Activated CD4-positive, alpha-beta T cell treated with anti-CD3 and anti-CD28 coated beads, Interleukin-2, amount 50 U/mL, for 48 hours (primary cell): ENCODE measurements around the gene EFCAB8.
A peak's percentile ranks its signal among the peaks of the same experiment; 100 is the strongest.
"Not testable (repeated sequence)": the region's sequence is repeated elsewhere in the genome, so short reads cannot be mapped to it uniquely, and the experiment has no call there.

ENCODE experiments used
- DNase-seq, 2 experiments: peaks; one replicate each; pipeline ENCODE4 v3.0.0-alpha.2; 2020

Gene EFCAB8

DNA sequence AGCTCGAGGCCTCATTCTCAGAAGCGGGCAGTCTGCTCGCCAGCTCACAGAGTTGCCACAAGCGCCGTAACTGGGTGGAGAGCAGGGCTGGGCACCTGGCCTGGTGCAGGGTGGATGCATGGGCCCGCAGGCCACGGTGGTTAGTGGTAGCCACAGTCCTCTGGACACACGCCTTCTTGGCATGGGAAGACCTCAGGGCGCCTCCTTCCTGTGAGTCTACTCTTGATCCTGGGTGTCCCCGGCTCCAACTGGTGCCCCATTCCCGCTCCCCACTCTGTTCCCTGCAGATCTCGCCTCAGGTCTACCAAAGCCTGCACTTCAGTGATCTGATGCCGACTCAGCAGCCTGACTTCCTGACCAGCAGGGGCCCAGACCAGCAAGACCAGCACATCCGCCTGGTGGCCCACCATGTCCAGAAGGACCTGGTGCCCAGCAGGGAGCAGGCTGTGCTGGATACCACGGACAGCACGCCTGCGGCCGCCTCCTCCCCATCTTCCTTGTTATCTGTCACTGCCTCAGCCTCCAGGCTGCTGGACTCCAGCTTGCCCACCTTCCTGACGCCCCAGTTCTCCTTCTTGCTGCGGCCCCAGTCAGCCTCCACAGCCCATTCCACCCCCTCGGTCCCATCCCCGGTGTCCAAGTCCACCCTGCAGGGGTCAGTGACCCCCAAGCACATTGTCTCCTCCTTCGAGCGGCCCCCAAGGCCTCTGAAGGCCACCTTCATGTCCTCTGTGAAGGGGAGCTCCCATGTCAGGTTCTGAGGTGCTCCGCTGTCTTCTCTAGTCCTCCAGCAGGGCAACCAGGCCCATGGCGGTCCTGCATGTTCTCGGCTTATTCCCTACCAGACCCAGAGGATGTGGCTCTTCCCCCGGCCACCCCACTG is 102.4 kb downstream of the EFCAB8 start:
- no peak for DNase-seq

DNA sequence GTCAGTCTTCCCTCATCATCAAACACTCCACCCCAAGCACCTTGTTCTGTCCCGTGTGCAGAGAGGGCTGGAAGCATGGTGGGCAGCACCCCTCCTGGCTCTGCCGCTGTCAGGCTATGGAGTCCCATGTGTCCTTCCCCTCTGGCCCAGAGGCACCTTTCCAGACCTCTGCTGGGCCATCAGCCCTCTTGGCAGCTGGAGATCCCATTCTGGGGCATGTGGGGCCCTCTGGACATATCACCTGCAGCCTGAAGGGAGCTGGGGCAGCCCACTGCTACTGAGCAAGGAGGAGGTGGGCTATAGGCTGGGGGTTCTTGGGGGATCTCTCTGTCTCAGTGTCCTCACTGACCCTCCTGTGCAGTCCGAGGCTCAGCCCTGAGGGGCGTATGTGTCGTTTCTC is 103.3 kb downstream of the EFCAB8 start:
- no peak for DNase-seq

DNA sequence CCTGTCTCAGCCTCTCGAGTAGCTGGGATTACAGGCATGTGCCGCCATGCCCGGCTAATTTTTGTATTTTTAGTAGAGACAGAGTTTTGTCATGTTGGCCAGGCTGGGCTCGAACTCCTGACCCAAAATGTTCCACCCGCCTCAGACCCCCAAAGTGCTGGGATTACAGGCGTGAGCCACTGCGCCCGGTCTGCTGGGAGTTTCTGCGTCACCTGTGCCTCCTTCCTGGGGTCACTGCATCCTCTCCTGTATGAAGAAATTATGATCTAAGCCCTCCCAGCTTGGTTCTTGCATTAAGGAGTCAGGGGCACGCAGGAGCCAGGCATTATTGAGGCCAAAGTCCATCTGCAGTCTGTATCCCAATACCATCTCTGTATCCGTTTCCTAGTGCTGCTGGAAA is 103.9 kb downstream of the EFCAB8 start:
- DNase-seq: not testable (repeated sequence)

DNA sequence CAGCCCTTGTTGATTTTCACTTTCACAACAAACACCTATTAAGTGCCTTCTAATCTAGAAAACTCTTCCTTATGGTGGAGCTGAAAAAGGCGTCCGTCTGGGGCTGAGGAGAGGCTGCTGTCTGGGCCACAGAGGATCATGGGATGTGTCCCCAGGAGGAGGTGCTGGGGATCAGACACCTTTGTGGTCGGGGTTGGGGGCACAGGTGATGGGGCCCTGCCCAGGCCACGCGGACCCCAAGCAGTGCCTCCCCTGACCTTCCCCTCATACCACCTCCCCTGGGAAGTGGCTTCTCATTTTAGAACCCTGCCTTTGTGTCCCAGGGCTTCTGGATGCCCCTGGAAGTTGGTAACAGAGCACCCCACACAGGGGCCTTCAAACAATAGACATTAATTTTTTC is 104.5 kb downstream of the EFCAB8 start:
- no peak for DNase-seq

DNA sequence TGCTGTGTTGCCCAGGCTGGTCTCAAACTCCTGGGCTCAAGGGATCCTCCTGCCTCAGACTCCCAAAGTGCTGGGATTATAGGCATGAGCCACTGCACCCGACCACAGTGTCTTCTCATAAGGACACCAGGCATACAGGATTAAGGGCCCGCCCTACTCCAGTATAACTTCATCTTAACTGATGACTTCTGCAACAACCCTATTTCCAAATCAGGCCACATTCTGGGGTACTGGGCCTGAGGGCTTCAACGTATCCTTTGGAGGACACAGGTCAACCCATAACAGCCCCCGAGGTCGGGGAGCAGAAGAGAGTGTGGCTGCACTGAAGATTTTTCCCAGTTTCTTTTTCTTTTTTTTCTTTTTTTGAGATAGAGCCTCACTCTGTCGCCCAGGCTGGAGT is 105.9 kb downstream of the EFCAB8 start:
- no peak for DNase-seq

DNA sequence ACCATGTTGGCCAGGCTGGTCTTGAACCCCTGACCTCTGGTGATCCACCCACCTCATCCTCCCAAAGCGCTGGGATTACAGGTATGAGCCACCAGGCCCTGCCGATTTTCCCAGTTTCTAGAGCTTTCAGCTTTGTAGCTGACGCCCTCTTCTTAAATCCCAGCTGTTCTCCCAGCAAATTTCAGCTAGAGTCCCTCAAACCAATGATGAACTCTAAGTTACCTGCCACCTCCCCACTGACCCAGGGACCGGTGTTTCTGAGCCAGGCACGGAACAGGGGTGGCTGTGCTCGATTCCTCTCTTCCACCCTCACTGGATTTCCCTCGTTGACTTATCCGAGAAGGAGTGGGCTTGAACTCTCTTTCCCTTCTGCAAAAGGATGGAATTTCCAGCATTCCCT is 106.4 kb downstream of the EFCAB8 start:
- DNase-seq: no peak

DNA sequence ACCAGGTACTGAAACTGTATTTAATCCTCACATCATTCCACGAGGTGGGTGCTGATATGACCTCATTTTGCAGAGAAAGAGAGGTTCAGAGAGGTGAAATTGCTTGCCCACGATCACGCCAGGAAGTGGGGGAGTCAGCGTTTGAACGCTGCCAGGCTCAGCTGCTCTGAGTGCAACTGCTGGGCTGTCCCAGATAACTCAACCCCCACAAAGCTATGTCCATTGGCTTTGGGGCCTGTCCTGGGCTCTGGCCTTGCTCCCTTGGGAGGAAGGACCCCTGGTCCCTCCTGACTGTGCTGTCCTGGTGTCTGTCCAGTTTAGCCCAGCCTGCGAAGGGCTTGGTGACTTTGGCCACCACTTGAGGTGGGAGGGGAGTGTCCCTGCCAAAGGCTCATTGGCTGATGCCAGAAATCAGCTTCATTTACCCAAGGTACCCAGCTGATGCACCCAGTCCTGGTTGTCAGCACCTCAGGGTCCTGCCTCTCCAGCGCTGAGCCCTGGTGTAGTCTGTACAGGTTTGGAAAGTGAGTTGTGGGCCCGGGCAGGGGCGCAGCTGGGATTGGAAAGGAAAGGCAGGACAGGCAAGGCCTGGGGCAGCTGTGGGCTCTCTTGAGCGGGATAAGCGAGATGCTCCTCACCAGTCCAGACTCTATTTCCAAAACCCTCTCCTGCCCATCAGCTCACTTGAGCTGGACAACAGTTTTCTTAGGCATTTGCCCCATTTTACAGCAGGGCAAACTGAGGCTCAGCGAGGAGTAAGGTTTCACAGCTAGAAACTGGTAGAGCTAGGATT is 107.1 kb downstream of the EFCAB8 start:
- no peak for DNase-seq

DNA sequence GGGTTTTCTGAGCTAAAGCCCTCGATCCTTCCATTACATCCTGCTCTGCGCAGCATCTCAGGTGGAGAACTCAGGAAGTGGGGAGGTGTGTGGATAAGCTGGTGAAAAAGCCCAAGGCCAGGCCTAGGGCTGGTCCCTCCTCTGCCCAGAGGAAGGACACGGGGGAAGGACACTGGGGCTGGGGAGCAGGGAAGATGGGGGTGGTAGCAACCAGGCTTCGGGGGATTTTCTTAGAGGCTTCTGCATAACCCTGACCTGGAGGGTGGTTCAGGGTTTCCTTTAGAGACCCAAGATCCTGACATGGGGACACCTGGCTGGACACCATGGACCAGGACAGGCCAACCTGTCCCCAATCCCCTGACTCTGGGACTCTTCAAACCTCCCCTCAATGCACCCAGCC is 107.7 kb downstream of the EFCAB8 start:
- no peak for DNase-seq

DNA sequence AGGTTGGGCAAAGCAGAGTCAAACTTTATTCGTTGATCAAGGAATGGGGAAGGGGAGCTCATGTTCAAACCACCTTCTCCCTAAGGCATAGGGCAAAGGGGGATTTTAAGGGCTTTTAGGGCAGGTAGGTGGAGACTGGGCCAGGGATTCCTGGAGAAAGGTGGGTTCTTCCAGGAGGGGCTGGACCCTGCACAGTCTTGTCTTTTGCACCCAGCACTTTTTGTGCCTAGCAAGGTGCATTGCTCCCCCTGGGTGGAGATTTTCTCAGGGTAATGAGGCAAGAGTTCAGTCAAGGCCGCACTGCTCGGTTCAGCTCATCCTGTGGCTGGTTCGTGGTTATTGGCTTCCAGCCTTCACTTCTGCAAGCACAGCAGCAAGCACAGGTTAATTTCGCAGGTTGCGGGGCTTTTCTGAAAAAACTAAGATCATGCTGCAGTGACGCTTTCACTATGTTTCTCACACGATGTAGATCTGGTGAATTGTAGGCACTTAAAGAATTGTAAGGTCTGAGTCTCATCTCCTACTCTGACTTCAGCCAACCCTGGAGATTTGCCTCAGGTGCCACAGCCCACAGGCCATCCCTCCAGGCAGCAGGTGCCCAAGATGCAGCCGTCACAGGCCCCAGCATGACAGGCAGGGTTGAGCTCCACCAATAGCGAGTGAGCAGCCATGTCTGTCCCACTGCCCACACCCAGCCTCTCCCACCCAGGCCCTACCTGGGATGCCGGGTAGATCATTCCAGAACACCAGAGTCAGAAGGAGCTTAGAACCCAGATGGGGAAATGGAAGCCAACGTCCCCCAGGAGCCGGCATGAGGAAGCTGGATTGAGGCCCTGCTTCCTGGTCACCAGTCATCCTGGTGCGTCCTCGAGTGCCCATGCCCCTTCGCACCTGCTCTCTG is 108.4 kb downstream of the EFCAB8 start:
- peak; percentile 47 to 53 for DNase-seq

DNA sequence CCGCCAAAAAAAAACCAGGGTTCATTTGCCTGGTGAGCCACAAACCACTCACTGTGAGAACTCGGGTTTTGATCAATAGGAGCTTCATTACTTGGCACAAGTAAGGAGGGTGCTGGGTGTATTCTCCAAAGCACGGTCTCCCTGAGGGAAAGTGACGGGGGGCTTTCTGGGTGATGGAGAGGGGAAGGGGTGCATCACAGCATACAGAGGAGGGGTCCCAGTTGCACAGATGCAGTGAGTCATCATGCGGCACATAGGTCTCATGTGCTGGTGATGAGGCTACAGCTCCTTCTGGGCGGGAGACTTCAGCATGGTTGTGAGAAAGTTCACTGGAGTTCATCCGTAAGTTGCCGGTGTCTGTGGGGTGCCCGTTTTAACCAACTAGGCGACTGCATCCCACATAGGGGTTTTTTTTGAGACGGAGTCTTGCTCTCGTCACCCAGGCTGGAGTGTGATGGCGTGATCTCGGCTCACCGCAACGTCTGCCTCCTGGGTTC is 109.3 kb downstream of the EFCAB8 start:
- DNase-seq: peak; percentile 45 to 56

DNA sequence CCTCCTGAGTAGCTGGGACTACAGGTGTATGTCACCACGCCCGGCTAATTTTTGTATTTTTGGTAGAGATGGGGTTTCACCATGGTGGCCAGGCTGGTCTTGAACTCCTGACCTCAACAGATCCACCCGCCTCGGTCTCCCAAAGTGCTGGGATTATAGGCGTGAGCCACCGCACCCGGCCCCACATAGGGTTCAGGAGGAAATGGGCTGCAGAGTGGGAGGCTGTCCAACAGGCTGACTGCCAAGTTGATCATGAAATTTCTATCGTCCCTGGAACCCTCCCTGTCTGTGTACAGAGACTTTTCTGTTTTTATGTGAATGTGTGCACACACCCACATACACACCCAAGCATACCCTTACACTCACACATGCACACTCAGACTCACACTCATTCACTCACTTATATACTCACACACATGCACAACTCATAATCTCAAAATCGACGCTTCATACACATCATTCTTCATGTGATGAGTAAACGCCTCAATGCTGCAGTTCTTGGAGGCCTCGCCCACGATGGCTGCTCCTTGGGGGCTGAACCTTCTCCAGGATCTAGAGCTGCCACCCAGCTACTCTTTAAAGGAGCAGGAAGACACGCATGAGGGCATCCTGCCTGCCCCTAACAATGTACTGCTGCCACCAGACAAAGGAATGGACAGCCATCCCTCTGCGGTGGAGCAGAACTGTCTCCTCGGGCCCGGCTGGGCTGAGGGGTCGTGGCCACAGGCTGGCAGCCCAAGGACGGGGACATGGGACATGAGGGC is 109.9 kb downstream of the EFCAB8 start:
- peak; percentile 46 to 59 for DNase-seq

DNA sequence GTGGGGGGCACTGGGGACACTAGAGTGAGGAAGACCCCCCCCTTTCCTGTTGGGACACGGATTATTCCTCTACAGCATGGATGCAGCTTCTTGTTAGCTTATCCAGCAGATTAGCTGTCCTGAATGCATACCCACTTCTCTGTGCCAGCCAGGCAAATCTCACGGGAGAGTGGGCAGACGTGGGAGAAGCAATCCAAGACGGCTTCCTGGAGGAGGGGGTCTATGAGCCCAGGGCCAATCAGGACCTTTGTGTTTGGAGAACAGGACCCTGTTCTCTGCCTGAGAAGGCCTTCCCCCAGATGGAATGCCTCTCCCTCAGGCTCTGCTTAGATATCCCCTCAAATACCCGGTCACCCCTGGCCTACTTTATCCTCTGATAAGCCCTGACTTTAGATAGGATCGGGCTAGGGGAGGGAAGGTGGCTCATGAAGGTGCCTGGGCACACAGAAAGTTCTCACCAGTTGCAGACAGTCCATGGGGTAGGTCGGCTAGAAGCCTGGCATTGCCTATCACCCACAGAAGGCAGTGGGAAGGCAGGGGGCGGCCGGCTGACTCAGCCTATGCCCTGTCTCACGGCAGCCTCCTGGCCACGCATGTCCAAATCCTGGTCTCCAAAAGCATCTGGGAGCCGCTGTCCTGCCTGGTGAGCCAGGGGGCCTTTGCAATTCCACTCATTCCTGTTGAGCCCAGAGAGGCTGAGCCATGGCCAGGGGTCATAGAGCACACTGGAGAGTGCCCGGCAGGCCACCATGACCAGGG is 110.8 kb downstream of the EFCAB8 start:
- DNase-seq: peak in 1 of 2 experiments; percentile 19

DNA sequence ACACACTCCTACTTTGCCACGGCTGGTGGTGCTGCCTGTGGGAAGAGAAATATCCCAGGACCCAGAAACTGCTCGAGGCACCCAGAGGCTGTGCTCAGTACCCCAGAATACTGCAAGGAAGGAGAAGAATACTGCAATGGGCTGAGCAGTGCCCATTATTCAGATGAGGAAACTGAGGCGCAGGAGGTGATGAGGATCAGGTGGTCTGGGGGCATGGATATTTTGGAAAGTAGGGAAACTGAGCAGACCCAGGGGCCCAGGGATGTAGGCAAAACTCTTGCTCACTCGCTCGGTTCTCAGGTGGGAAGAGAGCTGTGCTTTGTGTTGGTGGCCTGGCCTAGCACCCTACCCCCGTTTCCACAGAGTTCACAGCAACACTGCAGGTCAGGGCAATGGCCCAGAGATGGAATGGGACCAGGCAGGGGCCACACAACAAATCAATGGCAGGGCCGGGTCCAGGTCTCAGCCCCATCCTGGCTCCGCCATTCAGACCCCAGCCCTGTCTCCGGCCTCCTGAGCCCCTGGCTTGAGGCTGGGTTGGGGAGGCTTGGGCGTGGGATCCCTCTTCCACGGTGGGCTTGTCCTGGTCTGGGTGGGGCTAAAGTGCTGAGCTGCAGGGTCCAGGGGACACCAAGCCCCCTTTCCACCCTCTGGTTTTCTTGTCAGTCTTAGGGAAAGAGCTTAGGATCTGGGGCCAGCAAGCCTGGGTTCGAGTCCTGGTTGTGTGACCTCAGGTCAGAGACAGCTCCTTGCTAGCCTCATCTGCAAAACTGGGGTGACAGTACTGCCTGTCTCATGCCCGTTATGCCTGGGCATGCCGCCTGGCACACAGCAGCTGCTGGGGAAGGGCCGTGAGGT is 111.6 kb downstream of the EFCAB8 start:
- DNase-seq: no peak

DNA sequence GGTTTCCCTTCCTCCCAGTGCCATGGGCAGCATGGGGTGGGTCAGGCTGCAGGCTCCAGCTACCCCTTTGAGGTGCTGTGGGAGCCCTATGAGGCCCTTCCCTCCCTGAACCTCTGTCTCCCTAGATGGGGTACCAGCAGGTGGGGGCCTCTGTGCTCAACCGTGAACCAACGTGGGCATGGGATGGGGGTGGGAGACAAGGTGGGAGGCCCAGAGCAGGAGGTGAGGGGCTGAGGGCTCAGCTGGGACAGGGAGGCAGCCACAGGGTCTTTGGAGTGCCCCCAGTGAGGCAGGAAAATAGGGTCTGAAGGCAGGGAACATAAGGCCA is 112.2 kb downstream of the EFCAB8 start:
- peak; percentile 21 to 30 for DNase-seq

DNA sequence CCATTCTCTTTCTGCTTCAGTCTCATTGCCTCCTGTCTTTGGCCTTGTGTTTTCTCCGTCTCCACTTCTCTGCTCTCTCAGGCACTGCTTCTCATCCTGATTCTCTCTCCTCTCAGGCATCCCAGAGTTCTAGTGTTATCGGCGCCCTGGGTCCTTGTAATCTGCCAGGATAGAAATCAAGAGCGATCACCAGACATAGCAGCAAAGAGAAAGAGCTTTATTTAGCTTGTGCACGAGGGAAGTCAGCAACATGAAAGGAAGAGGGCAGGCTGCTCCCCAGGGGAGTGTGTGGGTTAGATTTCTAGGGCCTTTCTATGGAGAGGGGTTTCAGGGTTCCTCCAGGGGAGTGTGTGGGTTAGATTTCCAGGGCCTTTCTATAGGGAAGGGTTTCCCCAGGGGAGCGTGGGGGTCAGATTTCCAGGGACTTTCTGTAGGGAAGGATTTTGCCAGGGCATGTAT is 113.0 kb downstream of the EFCAB8 start:
- DNase-seq: peak; percentile 40 to 41

DNA sequence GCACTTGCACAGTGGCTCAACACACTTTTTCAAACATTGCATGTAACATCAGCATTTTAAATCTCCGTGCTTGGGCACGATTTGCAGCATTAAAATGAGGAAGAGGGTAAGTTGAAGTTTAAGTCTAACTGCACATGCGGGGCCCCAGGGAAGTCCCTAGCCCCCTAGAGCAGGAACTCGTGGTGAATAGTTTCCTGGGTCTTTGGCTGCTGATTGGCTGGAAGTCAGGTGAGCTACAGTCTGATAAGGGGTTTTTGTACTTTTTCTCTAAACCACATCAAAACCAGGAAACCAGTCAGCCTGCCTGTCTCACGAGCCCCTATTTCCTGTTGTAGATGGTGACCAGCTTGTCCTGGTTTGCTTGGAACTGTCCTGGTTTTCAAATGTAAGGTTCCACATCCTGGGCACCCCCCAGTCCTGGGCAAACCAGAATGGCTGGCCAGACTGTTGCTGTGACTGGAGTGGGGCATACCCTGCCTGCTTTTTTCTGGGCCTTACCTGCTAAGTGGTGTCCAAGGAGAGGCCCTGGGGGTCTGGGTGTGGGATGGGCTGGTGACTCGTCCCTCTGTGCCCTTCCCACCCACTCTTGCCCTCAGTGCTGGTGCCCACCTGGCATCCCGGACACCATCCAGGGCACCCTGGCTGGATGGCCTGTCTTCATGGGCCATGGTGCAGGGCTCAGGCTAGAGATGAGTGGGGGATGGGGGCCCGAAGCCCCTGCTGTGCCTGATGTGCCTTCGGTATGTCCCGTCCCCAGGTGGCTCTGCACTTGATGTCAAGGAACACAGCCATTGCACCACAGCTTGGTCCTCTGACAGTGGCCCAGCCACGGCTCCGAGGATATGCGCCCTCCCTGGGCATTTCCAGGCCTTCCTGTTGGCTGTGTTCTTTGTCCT is 113.7 kb downstream of the EFCAB8 start:
- peak; percentile 71 to 80 for DNase-seq

DNA sequence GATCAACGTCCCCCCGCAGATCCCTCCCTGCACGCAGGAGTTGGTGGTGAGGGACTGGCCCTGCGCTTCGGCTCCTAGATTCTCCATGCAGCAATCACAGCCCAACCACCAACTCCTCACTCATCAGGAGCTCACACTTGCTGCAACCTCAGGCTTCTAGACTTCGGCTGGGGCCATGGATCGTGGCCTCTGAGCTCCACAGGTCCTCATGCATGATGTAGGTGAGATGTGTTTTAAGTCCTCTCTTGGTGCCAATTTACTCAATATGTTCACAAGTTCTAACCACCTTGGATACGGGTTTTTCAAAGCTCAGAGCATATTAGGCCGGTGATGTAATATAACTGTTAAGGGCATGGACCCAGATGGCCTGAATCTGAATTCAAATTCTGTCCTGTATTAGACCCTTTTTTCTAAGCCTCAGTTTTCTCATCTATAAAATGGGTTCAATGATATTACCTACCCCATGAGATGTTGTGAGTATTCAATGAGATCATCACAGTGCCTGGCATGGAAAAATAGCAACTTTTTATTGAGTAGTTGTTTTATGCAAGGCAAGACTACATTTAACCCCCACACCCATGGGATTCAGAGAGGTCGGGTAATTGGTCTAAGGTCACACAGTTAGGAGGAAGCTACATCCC is 114.5 kb downstream of the EFCAB8 start:
- DNase-seq: no peak

DNA sequence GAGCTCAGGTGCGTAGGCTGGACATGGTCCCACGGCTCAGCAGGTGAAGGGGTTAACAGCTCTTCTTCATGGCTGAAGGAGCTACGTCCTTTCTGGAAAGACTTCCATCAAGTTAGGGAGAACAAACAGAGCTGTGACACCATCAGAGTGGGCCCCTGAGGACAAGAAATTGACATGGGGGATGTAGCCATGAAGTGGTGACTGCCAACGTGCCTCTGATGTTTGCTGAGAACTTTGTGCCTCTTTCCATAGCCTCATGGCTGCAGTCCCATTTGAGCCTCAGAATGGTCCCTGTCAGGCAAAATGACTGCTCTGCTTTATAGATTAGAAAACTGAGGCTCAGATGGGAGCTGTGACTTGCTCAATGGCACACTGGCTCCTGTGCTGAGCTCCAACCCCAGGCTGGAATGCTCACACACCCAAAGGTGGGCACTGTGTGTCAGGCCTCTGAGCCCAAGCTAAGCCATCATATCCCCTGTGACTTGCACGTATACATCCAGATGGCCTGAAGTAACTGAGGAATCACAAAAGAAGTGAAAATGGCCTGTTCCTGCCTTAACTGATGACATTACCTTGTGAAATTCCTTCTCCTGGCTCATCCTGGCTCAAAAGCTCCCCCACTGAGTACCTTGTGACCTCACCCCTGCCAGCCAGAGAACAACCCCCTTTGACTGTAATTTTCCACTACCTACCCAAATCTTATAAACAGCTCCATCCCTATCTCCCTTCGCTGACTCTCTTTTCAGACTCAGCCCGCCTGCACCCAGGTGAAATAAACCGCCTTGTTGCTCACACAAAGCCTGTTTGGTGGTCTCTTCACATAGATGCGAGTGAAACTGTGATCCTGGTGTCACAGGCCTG is 115.7 kb downstream of the EFCAB8 start:
- DNase-seq: not testable (repeated sequence)
